ENCODE data around the gene UBE2L3.

UBE2L3 gene

GRCh38 chr22:21650823-21651520, 83.5 kb downstream of the UBE2L3 start:
- peak in 1 of 2 experiments; percentile 51 for DNase-seq

- DNase-seq, result no peak
These were observed 84.1 kb downstream of the UBE2L3 start for GRCh38 chr22:21651521-21652009.

- DNase-seq, result peak; percentile 82 to 94
These were observed 84.6 kb downstream of the UBE2L3 start for GRCh38 chr22:21652010-21652546.

GRCh38 chr22:21652547-21653545, 85.3 kb downstream of the UBE2L3 start:
- DNase-seq, result no peak

- DNase-seq, result no peak
These were observed 89.5 kb downstream of the UBE2L3 start for GRCh38 chr22:21657020-21657359.

GRCh38 chr22:21657360-21658032, 90.0 kb downstream of the UBE2L3 start:
- peak; percentile 84 to 91 for DNase-seq

GRCh38 chr22:21659864-21660525, 92.5 kb downstream of the UBE2L3 start:
- peak in 1 of 2 experiments; percentile 37 for DNase-seq

GRCh38 chr22:21660904-21661303, 93.4 kb downstream of the UBE2L3 start:
- no peak for DNase-seq

- no peak for DNase-seq
These were observed 94.5 kb downstream of the UBE2L3 start for GRCh38 chr22:21661991-21662390.

GRCh38 chr22:21663738-21664137, 96.2 kb downstream of the UBE2L3 start:
- DNase-seq, result no peak

- no peak for DNase-seq
These were observed 97.7 kb downstream of the UBE2L3 start for GRCh38 chr22:21665047-21665851.

GRCh38 chr22:21666786-21667185, 99.3 kb downstream of the UBE2L3 start:
- DNase-seq, result no peak

- DNase-seq, result no peak
These were observed 101.5 kb downstream of the UBE2L3 start for GRCh38 chr22:21669026-21669425.

GRCh38 chr22:21672107-21672629, 104.7 kb downstream of the UBE2L3 start:
- DNase-seq, result no peak
